ENCODE measurements around the gene C11orf86.

C11orf86 gene

GRCh38 chr11:67007126-67007525 is 32.0 kb downstream of the C11orf86 start:
- H3K9me3 Mint-ChIP-seq, result no peaks in the 10 kb centered on the region
- no peak overlapping the region for H3K27ac Mint-ChIP-seq
- H3K4me1 Mint-ChIP-seq, result peaks cover 32% of the 10 kb centered on the region
- no peak for DNase-seq
- H3K36me3 Mint-ChIP-seq (ENCODE audit: low read depth), result no peaks in the 10 kb centered on the region
- no peak overlapping the region for H3K4me3 Mint-ChIP-seq
- H3K27me3 Mint-ChIP-seq (ENCODE audit: low read depth, poor library complexity), result peaks cover 18% of the 10 kb centered on the region
- TF ChIP-seq CTCF (IDR thresholded peaks at IDR 0.05), result no peak

- Mint-ChIP-seq H3K27me3 (ENCODE audit: low read depth, poor library complexity) (peaks cover 23% of the 10 kb centered on the region), H3K36me3 (ENCODE audit: low read depth) (no peaks in the 10 kb centered on the region), H3K4me3 (no peak overlapping the region), H3K4me1 (peaks cover 46% of the 10 kb centered on the region), H3K27ac (no peak overlapping the region), H3K9me3 (no peaks in the 10 kb centered on the region)
- DNase-seq, result no peak
- no peak for TF ChIP-seq CTCF (IDR thresholded peaks at IDR 0.05)
Observed at GRCh38 chr11:67010296-67010905, 35.3 kb downstream of the C11orf86 start.

- H3K27ac Mint-ChIP-seq, result no peak overlapping the region
Observed at GRCh38 chr11:67013511-67014045, 38.5 kb downstream of the C11orf86 start.

GRCh38 chr11:67014343-67014742 is 39.2 kb downstream of the C11orf86 start:
- H3K27me3 Mint-ChIP-seq (ENCODE audit: low read depth, poor library complexity), result peaks cover 23% of the 10 kb centered on the region
- H3K4me3 Mint-ChIP-seq, result no peak overlapping the region
- H3K27ac Mint-ChIP-seq, result no peak overlapping the region
- H3K9me3 Mint-ChIP-seq, result peaks cover 5% of the 10 kb centered on the region
- no peaks in the 10 kb centered on the region for H3K36me3 Mint-ChIP-seq (ENCODE audit: low read depth)
- no peak for TF ChIP-seq CTCF (IDR thresholded peaks at IDR 0.05)
- no peak for DNase-seq
- peaks cover 27% of the 10 kb centered on the region for H3K4me1 Mint-ChIP-seq

More at GRCh38 chr11:67013511-67014045, 38.5 kb downstream of the C11orf86 start:
- Mint-ChIP-seq H3K27me3 (ENCODE audit: low read depth, poor library complexity) (peaks cover 22% of the 10 kb centered on the region), H3K4me3 (no peak overlapping the region), H3K36me3 (ENCODE audit: low read depth) (no peaks in the 10 kb centered on the region), H3K4me1 (peaks cover 30% of the 10 kb centered on the region), H3K9me3 (peaks cover under 1% of the 10 kb centered on the region)
- no peak for DNase-seq
- no peak for TF ChIP-seq CTCF (IDR thresholded peaks at IDR 0.05)

- peaks cover 20% of the 10 kb centered on the region for H3K4me1 Mint-ChIP-seq
- H3K36me3 Mint-ChIP-seq (ENCODE audit: low read depth), result no peaks in the 10 kb centered on the region
- H3K27me3 Mint-ChIP-seq (ENCODE audit: low read depth, poor library complexity), result peaks cover 27% of the 10 kb centered on the region
- no peak for TF ChIP-seq CTCF (IDR thresholded peaks at IDR 0.05)
- no peak overlapping the region for H3K27ac Mint-ChIP-seq
- no peak for DNase-seq
- peaks cover 5% of the 10 kb centered on the region for H3K9me3 Mint-ChIP-seq
- no peak overlapping the region for H3K4me3 Mint-ChIP-seq
Observed at GRCh38 chr11:67015048-67015447, 39.9 kb downstream of the C11orf86 start.

- Mint-ChIP-seq H3K9me3 (peaks cover 5% of the 10 kb centered on the region), H3K36me3 (ENCODE audit: low read depth) (no peaks in the 10 kb centered on the region), H3K27ac (no peak overlapping the region), H3K27me3 (ENCODE audit: low read depth, poor library complexity) (peaks cover 40% of the 10 kb centered on the region), H3K4me3 (no peak overlapping the region), H3K4me1 (peaks cover 19% of the 10 kb centered on the region)
- no peak for TF ChIP-seq CTCF (IDR thresholded peaks at IDR 0.05)
- no peak for DNase-seq
Observed at GRCh38 chr11:67016550-67016949, 41.4 kb downstream of the C11orf86 start.
